ES-I3 (cell line): Measurements from ENCODE around the gene LSM2.

Experiments
- H3K36me3 ChIP-seq: 2 replicates; pipeline ENCODE4 v1.6.1; 2013; ENCODE audit warnings: mild to moderate bottlenecking, low read length, control low read depth, moderate library complexity; ENCODE audit not compliant: insufficient read depth
- H3K4me1 ChIP-seq: 2 replicates; pipeline ENCODE4 v1.6.1; 2013; ENCODE audit warnings: mild to moderate bottlenecking, control low read depth, low read length; ENCODE audit not compliant: insufficient read depth
- H3K9ac ChIP-seq: 2 replicates; pipeline ENCODE4 v1.6.1; 2013; ENCODE audit warnings: low read depth, mild to moderate bottlenecking, low read length, moderate library complexity
- H3K9me3 ChIP-seq: 2 replicates; pipeline ENCODE4 v1.6.1; 2013; ENCODE audit warnings: mild to moderate bottlenecking, low read length, moderate library complexity; ENCODE audit not compliant: control insufficient read depth, insufficient read depth

The LSM2 gene

DNA sequence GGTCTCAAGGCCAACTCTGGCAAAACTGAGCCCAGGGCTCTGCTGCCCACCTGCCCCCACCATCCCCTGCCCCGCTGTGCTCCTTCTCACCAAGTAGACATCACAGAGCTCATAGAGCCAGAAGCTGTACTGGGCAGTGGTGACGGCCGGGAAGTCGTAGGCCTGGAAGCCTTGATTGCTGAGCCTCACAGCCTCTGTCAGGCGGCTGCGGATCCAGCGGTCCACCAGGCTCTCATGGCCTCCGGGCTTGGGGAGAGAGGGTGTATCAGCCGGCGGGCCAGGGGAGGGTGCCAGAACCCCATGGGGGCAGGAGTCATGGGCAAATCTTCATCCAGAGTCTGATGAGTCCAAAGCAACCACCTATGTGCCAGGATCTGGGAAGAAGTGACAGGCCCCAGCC is 26.9 kb downstream of the LSM2 start:
- Histone ChIP-seq H3K9me3 (no peaks in the 10 kb centered on the region), H3K36me3 (peaks cover 7% of the 10 kb centered on the region), H3K4me1 (no peaks in the 10 kb centered on the region; the same call in 1 of the 2 replicates), H3K9ac (no peak overlapping the region)

DNA sequence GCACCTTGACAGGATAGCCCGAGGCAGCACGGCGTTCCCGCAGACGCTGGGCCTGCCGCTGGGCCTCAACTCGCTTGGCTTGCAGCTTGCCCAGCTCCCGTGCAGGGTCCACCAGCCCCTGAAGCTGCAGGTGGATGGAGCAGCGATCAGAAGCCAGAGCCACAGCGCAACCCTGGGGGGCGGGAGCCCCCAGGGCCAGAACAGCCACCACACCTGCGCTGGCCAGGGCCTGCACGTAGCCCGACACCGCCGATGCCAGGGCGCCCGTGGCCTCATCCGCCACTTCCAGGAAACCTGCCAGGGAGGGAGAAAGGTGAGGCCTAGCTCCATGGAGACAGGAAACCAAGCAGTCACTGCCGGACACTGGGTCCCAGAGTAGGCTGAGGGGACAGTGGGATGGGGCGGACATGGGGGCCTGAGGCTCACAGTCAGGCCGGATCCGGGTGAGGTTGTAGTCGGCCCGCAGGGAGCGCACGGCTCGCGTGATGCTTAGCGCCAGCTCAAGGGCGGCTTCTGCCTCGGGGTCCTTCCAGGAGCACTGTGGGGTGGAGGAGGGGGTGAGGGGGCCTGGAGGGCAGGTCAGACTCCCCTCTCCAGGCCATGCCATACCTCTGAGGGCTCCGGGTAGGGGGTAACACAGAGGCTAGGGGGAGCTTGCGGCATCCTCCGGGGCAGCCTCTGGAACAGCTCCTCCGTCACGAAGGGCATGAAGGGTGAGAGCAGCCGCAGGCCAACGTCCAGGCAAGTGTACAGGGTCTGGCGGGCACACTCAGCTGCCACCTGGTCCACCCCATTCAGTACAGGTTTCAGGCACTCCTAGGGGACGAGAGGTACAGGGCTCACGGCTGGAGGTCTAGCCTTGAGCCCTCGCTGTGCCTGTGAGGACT is 27.5 kb downstream of the LSM2 start:
- Histone ChIP-seq H3K9me3 (no peaks in the 10 kb centered on the region), H3K36me3 (peaks cover 7% of the 10 kb centered on the region), H3K9ac (no peak overlapping the region), H3K4me1 (no peaks in the 10 kb centered on the region; the same call in 1 of the 2 replicates)

DNA sequence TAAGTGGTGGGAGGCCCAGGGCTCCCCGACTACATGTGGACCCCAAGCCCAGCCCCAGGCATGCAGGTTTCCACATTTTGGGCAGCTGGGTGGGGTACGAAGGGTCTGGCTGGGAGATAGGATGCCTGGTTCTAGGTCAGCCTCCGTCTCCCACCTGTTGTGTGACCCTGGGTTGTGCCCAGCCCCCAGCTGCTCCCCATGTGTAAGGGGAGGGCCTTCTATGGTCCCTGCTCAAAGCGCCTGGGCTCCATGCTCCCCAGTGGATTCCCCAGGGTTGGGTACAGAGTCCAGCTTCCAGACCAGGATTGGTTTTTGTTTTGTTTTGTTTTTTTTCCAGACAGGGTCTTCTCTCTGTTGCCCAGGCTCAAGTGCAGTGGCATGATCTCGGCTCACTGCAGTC is 28.6 kb downstream of the LSM2 start:
- no peaks in the 10 kb centered on the region; the same call in 1 of the 2 replicates for H3K4me1 ChIP-seq
- H3K36me3 ChIP-seq, result peaks cover 3% of the 10 kb centered on the region; the same call in 1 of the 2 replicates
- no peak overlapping the region for H3K9ac ChIP-seq
- no peaks in the 10 kb centered on the region for H3K9me3 ChIP-seq

DNA sequence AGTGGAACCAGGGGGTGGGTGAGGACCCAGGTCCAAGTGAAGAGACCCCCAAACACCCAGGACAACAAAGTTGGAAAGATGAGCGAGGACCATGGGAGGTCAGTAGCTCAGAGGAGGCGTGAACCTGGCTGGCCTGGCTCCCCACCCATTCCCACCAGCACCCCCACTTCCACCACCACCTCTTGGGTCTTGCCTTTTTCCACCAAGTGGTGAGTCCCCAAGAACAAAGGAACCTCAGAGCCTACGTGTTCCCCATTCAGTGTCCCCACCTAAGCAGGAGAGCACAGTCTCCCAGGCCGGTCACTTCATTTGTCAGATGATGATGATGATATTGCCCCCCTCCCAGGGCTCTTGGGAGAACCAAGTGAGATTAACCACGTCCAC is 29.1 kb downstream of the LSM2 start:
- H3K9ac ChIP-seq, result no peak overlapping the region
- H3K9me3 ChIP-seq, result no peaks in the 10 kb centered on the region
- no peaks in the 10 kb centered on the region; the same call in 1 of the 2 replicates for H3K4me1 ChIP-seq
- peaks cover 3% of the 10 kb centered on the region; the same call in 1 of the 2 replicates for H3K36me3 ChIP-seq

DNA sequence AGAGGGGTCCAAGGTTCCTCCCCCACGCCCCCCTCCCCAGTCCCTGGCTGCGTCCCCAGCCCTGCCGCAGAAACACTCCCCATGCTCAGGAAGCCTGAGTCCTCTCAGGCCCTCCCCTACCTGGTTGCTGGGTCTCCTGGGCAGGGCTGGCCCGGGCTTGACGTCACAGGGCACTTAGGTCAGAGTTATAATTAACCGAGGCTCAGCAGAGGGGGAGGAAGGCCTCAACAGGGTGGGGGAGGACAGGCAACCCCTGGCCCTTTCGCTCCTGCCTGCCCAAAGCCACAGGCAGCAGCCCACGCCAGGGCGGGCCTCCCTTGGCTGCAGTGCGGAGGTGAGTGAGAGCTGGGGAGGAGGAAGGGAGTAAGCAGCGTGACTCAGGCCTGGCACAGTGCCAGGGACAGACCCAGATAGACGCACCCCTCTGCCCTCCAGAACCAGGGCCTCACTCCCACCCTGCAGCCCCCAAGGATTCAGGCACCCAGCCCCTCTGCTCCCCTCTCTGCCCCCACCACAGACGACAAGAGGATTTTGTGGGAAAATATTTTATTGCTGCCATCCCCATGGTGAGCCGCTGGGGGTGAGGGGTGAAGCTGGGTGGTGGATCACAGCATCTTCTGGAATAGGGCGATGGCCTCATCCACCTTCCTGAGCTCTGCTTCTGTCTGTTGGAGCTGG is 29.6 kb downstream of the LSM2 start, which contains the start of gene VWA7:
Gene VWA7, minus strand, starts transcription at position 340 of the 678 bp plus-strand sequence. CDS start 549 bp downstream, outside the sequence.
- H3K4me1 ChIP-seq, result no peaks in the 10 kb centered on the region; the same call in 1 of the 2 replicates
- H3K9ac ChIP-seq, result peak within 1 kb of the TSS; percentile 17; the same call in 1 of the 2 replicates
- no peaks in the 10 kb centered on the region for H3K9me3 ChIP-seq
- H3K36me3 ChIP-seq, result peaks cover 3% of the 10 kb centered on the region; the same call in 1 of the 2 replicates

DNA sequence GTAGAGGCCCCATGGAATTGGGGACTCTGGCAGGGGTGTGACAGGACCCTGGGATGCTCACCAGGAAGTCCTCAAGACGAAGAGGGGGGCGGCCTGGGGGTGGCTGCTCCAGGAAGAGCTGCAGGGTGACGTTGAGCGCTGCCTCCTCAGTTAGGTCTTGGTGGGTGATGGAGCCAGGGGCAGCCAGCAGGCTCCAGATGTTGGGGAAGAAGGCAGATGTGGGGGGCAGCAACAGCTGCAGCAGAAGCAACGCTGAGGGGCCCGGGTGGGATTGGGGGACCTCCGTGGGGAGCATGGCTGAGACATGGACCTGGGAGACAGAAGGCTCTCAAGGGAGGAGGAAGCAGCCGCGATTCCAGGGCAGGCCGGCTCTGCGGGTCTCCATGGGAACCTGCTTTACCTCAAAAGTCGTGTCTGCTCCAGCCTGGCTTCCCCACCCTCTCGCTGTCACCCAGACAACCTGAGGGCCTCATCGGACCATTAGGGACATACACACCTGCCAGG is 30.2 kb downstream of the LSM2 start:
- Histone ChIP-seq H3K36me3 (peaks cover 3% of the 10 kb centered on the region; the same call in 1 of the 2 replicates), H3K4me1 (no peaks in the 10 kb centered on the region; the same call in 1 of the 2 replicates), H3K9me3 (no peaks in the 10 kb centered on the region), H3K9ac (peak overlapping the region; percentile 17; the same call in 1 of the 2 replicates)

DNA sequence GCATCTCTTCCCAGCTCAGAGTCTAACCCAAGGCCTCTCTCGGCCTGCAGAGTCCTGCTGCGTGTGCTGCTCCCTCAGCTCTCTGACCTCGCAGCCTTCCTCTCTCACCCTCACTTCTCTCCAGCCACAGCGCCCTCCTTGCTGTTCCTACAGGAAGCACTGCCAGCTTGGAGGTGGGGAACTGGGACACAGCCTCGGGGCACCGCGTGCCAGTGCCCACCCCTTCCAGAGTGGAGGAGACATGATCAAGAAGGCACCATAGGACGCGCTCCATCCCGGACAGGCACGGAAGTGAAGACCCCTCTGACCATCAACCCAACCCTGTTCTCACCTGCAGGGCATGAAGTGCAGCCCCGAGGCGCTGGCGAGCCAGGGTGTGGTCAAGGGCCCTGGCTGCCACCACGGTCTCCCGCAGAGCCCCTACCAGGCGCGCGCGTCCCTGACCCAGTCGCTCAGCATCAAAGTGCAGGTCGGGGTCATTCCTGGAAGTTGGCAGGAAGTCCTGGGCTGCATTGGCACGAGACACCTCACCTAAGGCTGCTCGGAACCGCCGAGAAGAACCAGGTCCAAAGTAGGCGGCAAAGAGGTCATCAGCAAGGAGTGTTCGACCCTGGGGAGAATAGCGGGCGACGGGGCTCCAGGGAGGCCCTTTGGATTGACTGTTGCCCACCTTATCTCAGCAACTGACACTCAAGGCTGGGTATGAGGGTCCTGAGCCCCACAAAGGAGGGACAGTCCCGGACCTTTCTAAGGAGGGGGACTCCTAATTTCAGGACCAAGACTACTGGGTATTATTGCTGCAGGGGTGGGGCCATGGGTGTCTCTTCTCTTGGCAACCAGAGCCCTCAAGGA is 30.9 kb downstream of the LSM2 start:
- H3K4me1 ChIP-seq, result no peaks in the 10 kb centered on the region; the same call in 1 of the 2 replicates

DNA sequence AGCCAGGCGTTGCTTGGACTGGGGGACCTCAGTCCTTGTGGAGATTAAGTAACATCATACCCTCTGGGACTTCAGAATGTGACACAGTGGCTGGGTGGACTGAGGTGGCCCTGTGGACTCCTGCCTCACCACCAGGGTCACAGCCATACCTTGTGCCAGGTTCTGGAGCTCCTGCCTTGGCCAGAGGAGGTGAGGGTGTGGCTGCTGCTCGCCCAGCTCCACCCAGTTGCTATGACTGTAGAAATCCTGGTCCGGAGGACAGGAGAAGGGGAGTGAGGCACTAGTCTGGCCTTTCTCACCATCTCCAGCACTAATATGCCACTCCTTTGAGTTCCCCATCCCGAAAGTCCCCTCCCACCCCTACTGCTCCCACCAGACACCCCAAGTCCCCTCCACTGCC is 31.6 kb downstream of the LSM2 start:
- H3K4me1 ChIP-seq, result no peaks in the 10 kb centered on the region; the same call in 1 of the 2 replicates
- H3K36me3 ChIP-seq, result no peaks in the 10 kb centered on the region; the same call in 1 of the 2 replicates
- H3K9me3 ChIP-seq, result no peaks in the 10 kb centered on the region
- no peak overlapping the region for H3K9ac ChIP-seq

More for the DNA sequence above, 30.9 kb downstream of the LSM2 start:
- Histone ChIP-seq H3K9ac (no peak overlapping the region), H3K9me3 (no peaks in the 10 kb centered on the region), H3K36me3 (no peaks in the 10 kb centered on the region; the same call in 1 of the 2 replicates)

DNA sequence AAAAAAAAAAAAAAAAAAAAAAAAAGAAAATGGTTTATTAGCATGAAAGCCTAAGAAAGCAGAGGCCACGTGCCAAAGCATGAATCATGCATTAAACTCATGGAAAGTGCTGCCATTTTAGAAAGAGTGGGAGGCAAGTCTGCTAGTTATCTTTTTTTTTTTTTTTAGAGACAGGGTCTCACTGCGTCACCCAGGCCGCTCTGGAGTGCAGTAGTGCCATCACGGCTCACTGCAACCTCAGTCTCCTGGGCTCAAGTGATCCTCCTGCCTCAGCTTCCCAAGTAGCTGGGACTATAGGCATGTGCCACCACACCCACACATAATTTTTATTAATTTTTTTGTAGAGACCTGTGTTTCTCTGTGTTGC is 34.8 kb downstream of the LSM2 start:
- Histone ChIP-seq H3K4me1 (no peaks in the 10 kb centered on the region; the same call in 1 of the 2 replicates), H3K9ac (no peak overlapping the region), H3K9me3 (no peaks in the 10 kb centered on the region), H3K36me3 (no peaks in the 10 kb centered on the region)

DNA sequence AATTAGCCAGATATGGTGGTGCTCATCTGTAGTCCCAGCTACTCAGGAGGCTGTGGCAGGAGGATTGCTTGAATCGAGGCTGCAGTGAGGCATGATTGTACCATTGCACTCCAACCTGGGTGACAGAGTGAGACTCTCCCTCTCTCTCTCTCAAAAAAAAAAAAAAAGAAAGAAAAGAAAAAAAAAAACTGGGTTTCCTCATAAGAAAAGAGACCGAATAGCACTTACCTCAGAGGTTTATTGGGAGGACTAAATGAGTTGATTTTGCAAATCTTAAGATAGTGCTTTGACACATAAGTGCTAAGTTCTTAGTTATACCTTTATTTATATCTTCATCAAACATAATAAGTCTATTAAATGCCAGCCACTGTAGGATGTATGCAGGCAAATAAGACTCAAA is 35.9 kb downstream of the LSM2 start:
- no peak overlapping the region for H3K9ac ChIP-seq
- H3K36me3 ChIP-seq, result no peaks in the 10 kb centered on the region
- H3K9me3 ChIP-seq, result no peaks in the 10 kb centered on the region
- H3K4me1 ChIP-seq, result no peaks in the 10 kb centered on the region; the same call in 1 of the 2 replicates

DNA sequence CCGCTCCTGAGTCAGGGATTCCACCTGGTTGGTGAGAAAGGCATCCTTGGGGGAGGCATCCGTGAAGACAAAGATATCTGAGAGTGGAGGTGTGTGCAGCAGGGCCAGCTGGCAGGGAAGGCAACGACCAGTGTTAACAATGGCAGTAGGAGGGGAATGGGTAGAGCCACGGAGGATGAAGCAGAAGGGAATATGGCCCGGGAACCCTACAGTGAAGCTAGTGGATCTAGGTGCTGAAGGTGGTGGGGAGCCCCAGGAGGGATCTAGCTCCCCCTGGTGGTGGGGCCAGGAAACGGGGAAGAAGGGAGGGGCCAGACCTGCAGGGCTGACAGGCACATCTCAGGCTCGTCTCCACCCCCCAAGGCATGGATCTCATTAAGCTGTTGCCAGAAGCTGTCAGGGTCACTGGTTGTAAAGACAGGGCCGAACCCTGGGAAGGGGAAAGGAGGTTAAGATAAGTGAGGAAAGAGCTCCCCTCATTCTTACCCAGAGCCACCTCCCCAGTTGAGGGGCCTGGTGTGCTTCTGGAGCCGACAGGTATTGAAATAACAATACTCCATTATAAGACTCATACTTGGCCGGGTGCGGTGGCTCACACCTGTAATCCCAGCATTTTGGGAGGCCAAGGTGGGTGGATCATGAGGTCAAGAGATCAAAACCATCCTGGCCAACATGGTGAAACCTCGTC is 36.9 kb downstream of the LSM2 start:
- H3K4me1 ChIP-seq, result no peaks in the 10 kb centered on the region; the same call in 1 of the 2 replicates
- no peak overlapping the region for H3K9ac ChIP-seq
- no peaks in the 10 kb centered on the region for H3K36me3 ChIP-seq
- H3K9me3 ChIP-seq, result no peaks in the 10 kb centered on the region

DNA sequence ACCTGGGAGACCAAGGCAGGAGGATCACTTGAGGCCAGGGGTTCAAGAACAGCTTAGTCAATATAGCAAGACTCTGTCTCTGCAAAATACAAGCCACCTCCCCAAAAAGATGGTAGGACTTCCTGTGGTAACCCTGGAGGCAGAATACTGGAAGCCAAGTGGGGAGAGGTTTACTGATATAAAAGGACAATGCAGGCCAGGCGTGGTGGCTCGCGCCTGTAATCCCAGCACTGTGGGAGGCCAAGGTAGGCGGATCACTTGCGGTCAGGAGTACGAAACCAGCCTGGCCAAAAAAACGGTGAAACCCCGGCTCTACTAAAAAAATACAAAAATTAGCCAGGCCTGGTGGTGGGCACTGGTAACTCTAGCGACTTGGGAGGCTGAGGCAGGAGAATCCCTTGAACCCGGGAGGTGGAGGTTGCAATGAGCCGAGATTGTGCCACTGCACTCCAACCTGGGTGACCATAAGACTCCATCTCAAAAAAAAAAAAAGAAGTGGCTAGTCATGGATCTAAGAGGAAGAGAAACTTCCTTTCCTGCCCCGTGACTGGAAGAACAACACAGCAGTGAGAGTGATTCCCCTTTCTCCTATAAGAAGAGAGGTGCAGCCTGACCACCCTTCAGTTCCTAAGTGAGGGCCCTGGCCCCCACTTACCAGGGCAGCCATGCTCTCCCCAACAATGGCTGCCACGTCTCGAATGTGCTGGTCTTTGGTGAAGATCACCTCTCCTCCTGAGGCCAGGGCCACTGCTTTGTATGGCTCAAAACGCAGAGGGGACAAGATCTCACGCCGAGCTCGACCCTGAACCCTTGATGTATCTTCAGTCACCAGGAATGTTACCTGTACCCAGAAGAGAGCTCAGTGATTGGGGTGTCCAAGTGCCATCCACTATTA is 38.2 kb downstream of the LSM2 start:
- Histone ChIP-seq H3K4me1 (no peaks in the 10 kb centered on the region; the same call in 1 of the 2 replicates), H3K9me3 (no peaks in the 10 kb centered on the region), H3K9ac (no peak overlapping the region), H3K36me3 (no peaks in the 10 kb centered on the region; the same call in 1 of the 2 replicates)
